ENCODE results near the gene ENHO.
"Not testable (repeated sequence)": the region's sequence is repeated elsewhere in the genome, so short reads cannot be mapped to it uniquely, and the experiment has no call there.

DNA sequence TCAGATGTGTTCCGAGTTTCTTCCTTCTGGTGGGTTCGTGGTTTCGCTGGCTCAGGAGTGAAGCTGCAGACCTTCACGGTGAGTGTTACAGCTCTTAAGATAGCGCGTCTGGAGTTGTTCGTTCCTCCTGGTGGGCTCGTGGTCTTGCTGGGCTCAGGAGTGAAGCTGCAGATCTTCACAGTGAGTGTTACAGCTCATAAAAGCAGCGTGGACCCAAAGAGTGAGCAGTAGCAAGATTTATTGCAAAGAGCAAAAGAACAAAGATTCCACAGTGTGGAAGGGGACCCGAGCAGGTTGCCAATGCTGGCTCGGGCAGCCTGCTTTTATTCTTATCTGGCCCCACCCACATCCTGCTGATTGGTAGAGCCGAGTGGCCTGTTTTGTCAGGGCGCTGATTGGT, 41.2 kb downstream of the ENHO start:
- TF ChIP-seq, protein P1, sequence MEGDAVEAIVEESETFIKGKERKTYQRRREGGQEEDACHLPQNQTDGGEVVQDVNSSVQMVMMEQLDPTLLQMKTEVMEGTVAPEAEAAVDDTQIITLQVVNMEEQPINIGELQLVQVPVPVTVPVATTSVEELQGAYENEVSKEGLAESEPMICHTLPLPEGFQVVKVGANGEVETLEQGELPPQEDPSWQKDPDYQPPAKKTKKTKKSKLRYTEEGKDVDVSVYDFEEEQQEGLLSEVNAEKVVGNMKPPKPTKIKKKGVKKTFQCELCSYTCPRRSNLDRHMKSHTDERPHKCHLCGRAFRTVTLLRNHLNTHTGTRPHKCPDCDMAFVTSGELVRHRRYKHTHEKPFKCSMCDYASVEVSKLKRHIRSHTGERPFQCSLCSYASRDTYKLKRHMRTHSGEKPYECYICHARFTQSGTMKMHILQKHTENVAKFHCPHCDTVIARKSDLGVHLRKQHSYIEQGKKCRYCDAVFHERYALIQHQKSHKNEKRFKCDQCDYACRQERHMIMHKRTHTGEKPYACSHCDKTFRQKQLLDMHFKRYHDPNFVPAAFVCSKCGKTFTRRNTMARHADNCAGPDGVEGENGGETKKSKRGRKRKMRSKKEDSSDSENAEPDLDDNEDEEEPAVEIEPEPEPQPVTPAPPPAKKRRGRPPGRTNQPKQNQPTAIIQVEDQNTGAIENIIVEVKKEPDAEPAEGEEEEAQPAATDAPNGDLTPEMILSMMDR (IDR thresholded peaks at IDR 0.05), result not testable (repeated sequence)
- TF ChIP-seq POLR2A (IDR thresholded peaks at IDR 0.05), result not testable (repeated sequence)

All from adrenal gland (tissue), 5 donors.